ENCODE results near the gene SLC37A1. TPM values are rescaled to one million over a fixed set of nuclear protein-coding genes. Genes with fewer than 3 reads are reported as not detected.

The SLC37A1 gene
- total RNA-seq, 1 donor from 2014 or later = 60.2 TPM

GRCh38 chr21:42565886-42566523 is 52.4 kb downstream of the SLC37A1 start:
- no peak overlapping the region for H3K27ac Mint-ChIP-seq
- no peak overlapping the region for H3K4me3 Mint-ChIP-seq (ENCODE audit: low read depth)
- H3K9me3 Mint-ChIP-seq (ENCODE audit: low read depth) = no peaks in the 10 kb centered on the region
- H3K27me3 Mint-ChIP-seq = no peaks in the 10 kb centered on the region
- H3K36me3 Mint-ChIP-seq (ENCODE audit: insufficient read depth) = peaks cover 41% of the 10 kb centered on the region
- no peak for TF ChIP-seq CTCF (IDR thresholded peaks at IDR 0.05; ENCODE audit: unreplicated experiment)
- peaks cover 3% of the 10 kb centered on the region for H3K4me1 Mint-ChIP-seq (ENCODE audit: low read depth)
- DNase-seq (ENCODE audit: low spot score, unreplicated experiment) = no peak

- H3K27ac Mint-ChIP-seq = no peak overlapping the region
- H3K36me3 Mint-ChIP-seq (ENCODE audit: insufficient read depth) = peaks cover 39% of the 10 kb centered on the region
Measured at GRCh38 chr21:42566524-42567213, 53.0 kb downstream of the SLC37A1 start.

GRCh38 chr21:42567214-42567555 is 53.5 kb downstream of the SLC37A1 start:
- DNase-seq (ENCODE audit: low spot score, unreplicated experiment) = no peak

More at GRCh38 chr21:42566524-42567213, 53.0 kb downstream of the SLC37A1 start:
- no peak for DNase-seq (ENCODE audit: low spot score, unreplicated experiment)
- peaks cover 6% of the 10 kb centered on the region for H3K4me1 Mint-ChIP-seq (ENCODE audit: low read depth)
- TF ChIP-seq CTCF (IDR thresholded peaks at IDR 0.05; ENCODE audit: unreplicated experiment) = no peak
- no peaks in the 10 kb centered on the region for H3K27me3 Mint-ChIP-seq
- H3K9me3 Mint-ChIP-seq (ENCODE audit: low read depth) = no peaks in the 10 kb centered on the region
- H3K4me3 Mint-ChIP-seq (ENCODE audit: low read depth) = no peak overlapping the region

GRCh38 chr21:42567861-42568260 is 54.2 kb downstream of the SLC37A1 start:
- Mint-ChIP-seq H3K9me3 (ENCODE audit: low read depth) (no peaks in the 10 kb centered on the region), H3K27me3 (no peaks in the 10 kb centered on the region), H3K36me3 (ENCODE audit: insufficient read depth) (peaks cover 37% of the 10 kb centered on the region), H3K27ac (no peak overlapping the region), H3K4me3 (ENCODE audit: low read depth) (no peak overlapping the region), H3K4me1 (ENCODE audit: low read depth) (peaks cover 6% of the 10 kb centered on the region)
- TF ChIP-seq CTCF (IDR thresholded peaks at IDR 0.05; ENCODE audit: unreplicated experiment) = no peak
- DNase-seq (ENCODE audit: low spot score, unreplicated experiment) = no peak

More at GRCh38 chr21:42567214-42567555, 53.5 kb downstream of the SLC37A1 start:
- H3K9me3 Mint-ChIP-seq (ENCODE audit: low read depth) = no peaks in the 10 kb centered on the region
- peaks cover 6% of the 10 kb centered on the region for H3K4me1 Mint-ChIP-seq (ENCODE audit: low read depth)
- peaks cover 39% of the 10 kb centered on the region for H3K36me3 Mint-ChIP-seq (ENCODE audit: insufficient read depth)
- H3K27me3 Mint-ChIP-seq = no peaks in the 10 kb centered on the region
- TF ChIP-seq CTCF (IDR thresholded peaks at IDR 0.05; ENCODE audit: unreplicated experiment) = no peak
- H3K27ac Mint-ChIP-seq = no peak overlapping the region
- no peak overlapping the region for H3K4me3 Mint-ChIP-seq (ENCODE audit: low read depth)

- peaks cover 39% of the 10 kb centered on the region for H3K36me3 Mint-ChIP-seq (ENCODE audit: insufficient read depth)
Measured at GRCh38 chr21:42568376-42568775, 54.7 kb downstream of the SLC37A1 start.

More at GRCh38 chr21:42568376-42568775, 54.7 kb downstream of the SLC37A1 start:
- Mint-ChIP-seq H3K4me1 (ENCODE audit: low read depth) (peaks cover 6% of the 10 kb centered on the region), H3K27me3 (no peaks in the 10 kb centered on the region), H3K9me3 (ENCODE audit: low read depth) (no peaks in the 10 kb centered on the region), H3K4me3 (ENCODE audit: low read depth) (no peak overlapping the region), H3K27ac (no peak overlapping the region)
- TF ChIP-seq CTCF (IDR thresholded peaks at IDR 0.05; ENCODE audit: unreplicated experiment) = no peak
- no peak for DNase-seq (ENCODE audit: low spot score, unreplicated experiment)
